Jurkat, Clone E6-1 (cell line): ENCODE data around the gene PIGU.

Experiments used
- DNase-seq: peaks from one replicate; pipeline ENCODE4 v3.0.0-alpha.2; 2011; ENCODE audit warnings: low read depth, low spot score
- H3K4me3 ChIP-seq: 2 replicates; pipeline ENCODE4 v1.5.1; 2011; ENCODE audit warnings: mild to moderate bottlenecking, low read length, control low read depth, moderate library complexity

Gene PIGU

DNA sequence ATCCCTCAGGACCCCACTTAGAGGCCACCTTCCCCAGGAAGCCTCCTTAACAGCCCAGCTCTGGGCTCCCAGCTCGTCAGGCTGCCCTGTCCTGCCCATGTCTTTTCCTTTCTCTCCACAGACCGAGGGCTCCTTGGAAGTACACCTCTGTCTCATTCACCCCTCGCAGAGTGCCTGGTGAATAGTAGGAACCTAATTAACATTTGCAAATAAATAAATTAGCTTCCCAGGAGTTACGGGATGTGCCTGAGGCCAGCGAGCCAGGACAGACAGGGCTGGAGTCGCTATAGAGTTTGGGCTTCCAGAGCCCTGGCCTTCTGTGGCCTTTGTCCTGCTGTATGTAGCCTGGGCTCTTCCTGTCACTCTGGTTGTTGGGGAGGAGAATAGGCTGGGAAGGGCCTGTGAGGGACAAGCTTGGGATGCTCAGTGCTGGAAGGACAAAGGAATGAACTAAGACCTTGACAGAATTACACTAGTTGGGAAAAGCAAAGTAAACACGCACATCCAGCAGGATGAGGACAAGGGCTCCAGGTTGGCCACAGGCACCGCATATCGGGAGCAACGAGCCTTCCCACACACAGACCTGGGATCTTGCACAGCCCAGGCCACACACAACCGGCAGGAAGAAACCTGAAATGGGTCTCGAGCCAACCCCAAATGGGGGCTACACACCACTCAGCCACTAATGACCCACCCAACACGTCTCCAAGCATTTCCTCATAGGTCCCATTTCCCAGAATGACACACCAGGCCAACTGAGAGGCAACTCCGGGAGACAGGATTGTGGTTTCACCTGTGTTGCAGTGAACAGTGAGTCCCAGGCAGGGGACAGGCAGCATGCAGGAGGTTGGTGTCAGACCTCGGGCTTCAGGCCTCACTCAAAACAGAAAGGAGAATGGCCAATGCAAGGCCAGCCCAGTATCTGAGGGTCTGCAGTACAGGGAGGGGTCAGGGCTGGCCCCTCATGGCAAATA is 108.7 kb downstream of the PIGU start:
- H3K4me3 ChIP-seq, result no peak overlapping the region
- DNase-seq, result no peak

DNA sequence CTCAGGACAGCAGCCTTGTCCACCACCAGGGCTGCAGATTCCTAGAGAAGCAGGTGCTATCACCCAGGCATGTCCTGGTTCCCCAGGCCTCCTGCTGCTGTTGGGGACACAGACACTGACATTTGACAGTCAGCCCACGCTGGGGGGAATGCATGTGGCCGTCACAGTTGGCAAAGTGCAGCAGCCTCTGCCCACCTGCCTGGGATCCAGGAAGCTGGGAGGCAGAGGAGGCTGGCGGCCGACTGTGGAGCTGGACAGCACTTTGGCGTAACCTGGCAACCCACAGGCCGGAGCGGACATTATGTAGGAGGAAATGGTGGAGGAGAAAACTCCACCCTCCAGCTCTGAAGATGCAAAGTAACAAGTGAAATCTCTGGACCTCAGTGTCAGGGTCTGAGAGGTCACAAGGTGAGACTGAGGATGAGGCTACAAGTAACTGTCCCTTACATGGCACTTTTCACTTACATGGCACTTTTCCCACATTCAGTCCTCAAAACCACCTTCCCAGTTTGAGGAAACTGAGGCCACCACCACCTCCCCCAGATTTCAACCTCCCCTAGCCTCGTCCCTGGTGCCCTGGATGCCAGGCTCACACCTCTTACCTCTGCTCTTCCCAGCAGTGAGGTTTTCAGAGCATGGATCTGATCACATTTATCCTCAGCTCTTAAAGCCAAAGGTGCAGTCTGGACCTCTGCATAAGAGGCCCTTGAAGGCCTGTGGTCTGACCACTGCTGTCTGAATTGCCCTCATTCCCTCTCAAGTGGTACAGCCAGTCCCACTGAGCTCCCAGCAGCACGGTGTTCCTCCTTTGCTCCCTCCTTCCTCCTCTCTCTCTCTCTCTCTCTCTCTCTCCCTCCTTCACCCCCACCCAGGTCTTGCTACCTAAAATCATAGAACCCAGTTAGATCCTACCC is 109.7 kb downstream of the PIGU start:
- no peak for DNase-seq
- no peak overlapping the region for H3K4me3 ChIP-seq

DNA sequence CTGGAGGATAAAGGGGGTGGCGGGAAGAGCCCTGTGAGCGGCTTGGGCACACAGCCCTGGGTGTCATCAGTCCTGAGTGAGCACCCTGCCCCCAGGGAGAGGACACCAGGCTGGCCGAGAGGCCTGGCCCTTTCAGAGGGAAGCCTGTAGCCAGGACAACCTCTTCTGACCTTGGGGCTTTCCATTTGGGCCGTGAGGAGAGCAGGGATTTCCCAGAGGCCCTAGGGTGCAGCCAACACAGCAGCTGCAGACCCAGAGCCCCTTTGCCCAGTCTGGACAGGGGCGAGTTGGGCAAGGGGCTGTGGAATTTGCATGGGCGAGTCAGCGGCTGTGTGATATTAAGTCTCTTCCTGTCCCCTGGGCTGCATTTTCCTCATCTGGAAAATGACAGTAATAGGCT is 112.1 kb downstream of the PIGU start:
- DNase-seq, result no peak
- H3K4me3 ChIP-seq, result no peak overlapping the region

- DNase-seq, result no peak
- H3K4me3 ChIP-seq, result no peak overlapping the region
Measured at GRCh38 chr20:34562641-34563040, 114.3 kb downstream of the PIGU start.

DNA sequence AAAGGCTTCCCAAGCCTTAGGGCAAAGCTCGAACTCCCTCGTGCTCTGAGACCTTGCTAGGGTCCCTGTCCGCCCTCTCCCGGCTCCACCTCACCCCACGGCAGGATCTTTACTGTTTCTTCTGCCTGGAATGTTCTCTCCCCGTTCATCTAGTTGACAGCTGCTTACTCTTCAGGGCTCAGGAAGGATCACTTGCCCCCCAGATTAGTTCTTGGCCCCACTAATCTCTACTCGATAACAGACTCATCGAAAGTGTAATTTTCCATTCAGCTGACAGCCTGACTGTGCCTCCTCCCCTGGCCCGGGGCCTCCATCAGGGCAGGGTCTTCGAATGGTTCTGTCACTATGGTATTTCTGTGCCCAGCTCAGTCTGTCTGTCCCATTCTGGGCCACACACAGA is 115.2 kb downstream of the PIGU start:
- H3K4me3 ChIP-seq, result no peak overlapping the region

DNA sequence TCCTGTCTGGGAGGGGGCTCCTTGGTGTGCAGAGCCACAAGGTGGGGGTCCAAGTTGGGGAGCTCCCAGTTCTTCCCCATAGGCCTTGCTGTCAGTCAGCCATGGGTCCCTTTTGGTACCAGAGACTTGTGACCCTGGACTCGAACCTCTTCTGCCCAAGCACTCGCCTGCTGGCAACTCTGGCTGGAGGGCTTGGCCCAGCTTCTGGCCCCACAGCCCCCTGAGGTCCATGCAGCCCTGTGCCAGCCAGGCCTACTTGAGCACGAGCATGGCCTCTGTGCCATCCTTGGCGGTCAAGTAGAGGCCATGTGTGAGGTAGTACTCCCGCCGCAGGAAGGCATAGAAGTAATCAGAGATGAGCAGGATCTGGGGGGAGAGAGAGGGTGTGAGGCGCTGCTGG is 116.3 kb downstream of the PIGU start:
- no peak for DNase-seq
- no peak overlapping the region for H3K4me3 ChIP-seq

More for the DNA sequence above, 115.2 kb downstream of the PIGU start:
- no peak for DNase-seq

DNA sequence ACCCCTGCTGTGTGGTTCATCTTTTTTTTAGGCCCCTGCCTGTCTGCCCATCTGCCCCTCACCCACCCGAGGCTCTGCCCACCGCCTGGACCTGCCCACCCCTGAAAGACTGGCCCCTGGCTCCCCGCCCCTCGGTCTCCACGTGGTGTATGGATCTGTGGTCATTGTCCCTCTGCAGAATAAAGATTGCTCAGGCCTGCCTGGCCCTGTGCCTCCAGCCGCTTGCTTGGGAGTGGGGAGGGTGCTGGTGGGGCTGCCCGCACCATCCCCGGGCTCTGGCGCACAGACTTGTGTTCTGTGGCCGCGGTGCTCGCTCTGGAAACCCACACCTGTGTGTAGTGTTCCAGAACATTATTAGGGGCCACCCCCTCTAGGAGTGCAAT is 116.8 kb downstream of the PIGU start:
- no peak for DNase-seq
- no peak overlapping the region for H3K4me3 ChIP-seq

GRCh38 chr20:34559311-34560140 is 117.4 kb downstream of the PIGU start:
- DNase-seq, result no peak
- H3K4me3 ChIP-seq, result no peak overlapping the region

GRCh38 chr20:34558320-34559218 is 118.3 kb downstream of the PIGU start, which contains the start of gene MAP1LC3A:
Gene MAP1LC3A, plus strand, starts transcription at chr20:34558718. Its CDS starts 151 bp downstream, at chr20:34558869.
- no peak for DNase-seq
- H3K4me3 ChIP-seq, result no peak within 1 kb of the TSS

DNA sequence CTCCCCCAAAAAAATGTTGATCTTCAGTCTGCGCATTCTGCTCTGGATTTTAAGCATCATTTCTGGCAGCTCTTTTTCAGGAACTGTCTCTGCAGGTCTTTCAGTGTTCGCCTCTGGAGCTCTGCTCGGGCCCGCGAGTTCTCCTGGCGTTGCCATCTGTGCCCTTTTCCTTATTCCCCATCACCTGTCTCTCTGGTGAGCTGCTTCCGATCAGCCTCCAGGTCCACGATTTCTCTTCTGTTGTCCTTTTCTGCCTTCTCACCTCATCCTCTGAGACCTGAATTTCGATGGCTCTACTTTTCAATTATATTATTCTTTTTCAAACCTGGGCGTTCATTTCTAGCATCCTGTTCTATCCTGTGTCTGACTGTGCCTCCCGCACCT is 119.0 kb downstream of the PIGU start:
- no peak overlapping the region for H3K4me3 ChIP-seq
- DNase-seq, result no peak

DNA sequence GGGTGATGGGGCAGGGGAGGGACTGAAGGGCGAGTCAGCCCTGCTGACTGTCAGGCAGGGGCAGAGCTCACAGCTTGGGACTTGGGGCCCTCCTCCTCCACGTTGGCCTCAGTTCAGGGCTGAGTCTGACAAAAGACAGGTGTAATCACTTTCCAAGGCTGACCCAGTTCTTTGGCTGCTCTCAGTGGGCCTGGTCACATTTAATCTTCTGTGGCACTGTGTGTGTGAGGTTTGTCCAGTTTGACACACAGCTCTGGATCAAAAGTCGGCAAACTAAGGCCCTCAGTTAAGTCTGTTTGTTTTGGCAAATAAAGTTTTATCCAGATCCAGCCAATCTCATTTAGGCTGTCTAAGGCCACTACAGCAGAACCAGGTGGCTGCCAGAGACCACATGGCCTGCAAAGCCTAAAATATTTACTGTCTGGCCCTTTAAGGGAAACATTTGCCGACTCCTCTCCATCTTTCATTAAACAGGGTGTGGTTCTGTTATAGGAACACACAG is 123.5 kb downstream of the PIGU start:
- no peak for DNase-seq
- H3K4me3 ChIP-seq, result no peak overlapping the region

GRCh38 chr20:34552569-34552968 is 124.3 kb downstream of the PIGU start:
- no peak for DNase-seq
- no peak overlapping the region for H3K4me3 ChIP-seq

- DNase-seq, result no peak
- no peak overlapping the region for H3K4me3 ChIP-seq
Measured at GRCh38 chr20:34549929-34550305, 127.0 kb downstream of the PIGU start.

DNA sequence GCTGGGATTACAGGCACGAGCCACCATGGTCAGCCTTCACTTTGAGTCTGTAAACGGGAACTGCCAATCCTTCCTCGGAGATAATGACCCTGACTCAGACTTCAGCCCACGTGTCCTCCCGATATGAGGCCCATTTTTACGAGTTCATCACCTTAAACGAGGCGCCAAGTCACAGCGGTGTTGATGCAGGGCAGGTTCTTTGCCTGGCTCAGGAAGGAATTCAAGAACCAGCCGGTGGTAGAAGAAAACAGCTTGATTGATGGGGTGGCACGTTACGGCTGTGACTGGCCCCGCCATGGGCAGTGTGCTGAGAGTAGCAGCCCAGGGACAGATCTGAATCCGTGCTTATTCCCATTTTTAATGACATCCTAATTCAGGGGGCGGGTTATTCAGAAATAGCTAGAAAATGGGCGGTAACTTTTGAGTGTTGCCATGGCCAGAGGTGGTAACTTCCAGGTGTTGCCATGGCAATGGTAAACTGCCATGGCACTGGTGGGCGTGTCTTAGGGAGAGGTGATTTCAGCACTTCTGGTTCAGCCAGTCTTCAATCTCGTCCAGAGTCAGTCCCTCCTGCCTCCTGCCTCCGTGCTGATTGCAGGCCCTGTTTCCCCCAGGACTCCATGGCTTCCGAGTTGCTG is 127.5 kb downstream of the PIGU start:
- DNase-seq, result no peak

GRCh38 chr20:34547844-34548613 is 128.9 kb downstream of the PIGU start:
- H3K4me3 ChIP-seq, result no peak overlapping the region
- no peak for DNase-seq

More for the DNA sequence above, 127.5 kb downstream of the PIGU start:
- no peak overlapping the region for H3K4me3 ChIP-seq

GRCh38 chr20:34546751-34547181 is 130.1 kb downstream of the PIGU start:
- no peak overlapping the region for H3K4me3 ChIP-seq
- DNase-seq, result no peak
